WTC11 (cell line): ENCODE data around the gene COX4I1. TPM values are rescaled to one million over a fixed set of nuclear protein-coding genes. Genes with fewer than 3 reads are reported as not detected.

Experiments
- ATAC-seq: fragments of 200-7000 bp; cut with Tn5 transposase; 2 replicates; pipeline ENCODE4 v1.10.0; 2021; ENCODE audit warnings: mild to moderate bottlenecking, moderate library complexity
- Bru-seq: library from RNA; stranded (reverse); fragments of 400-500 nt; gene quantifications from one replicate; lab custom pipeline; 2021; lab: Mats Ljungman, UMichigan
- CTCF ChIA-PET: fragments of 300-600 bp; sonication (Branson Sonifier 250); formaldehyde crosslinking; loops from one replicate; lab custom pipeline; 2021; ENCODE audit warnings: antibody characterized with exemption; lab: Charles Lee
- POLR2A ChIA-PET: fragments of 350-600 bp; sonication (Branson Sonifier 250); formaldehyde crosslinking; loops from one replicate; lab custom pipeline; 2021; ENCODE audit warnings: antibody characterized with exemption; lab: Charles Lee
- DNase-seq: peaks from one replicate; pipeline ENCODE4 v3.0.0; 2021; ENCODE audit warnings: low spot score
- H3K27ac Mint-ChIP-seq: 2 replicates; pipeline ENCODE4 v1.8.0; 2021; ENCODE audit warnings: mixed read lengths
- H3K27me3 Mint-ChIP-seq: 2 replicates; pipeline ENCODE4 v1.8.0; 2021; ENCODE audit warnings: low read depth, mild to moderate bottlenecking, moderate library complexity, mixed read lengths
- H3K36me3 Mint-ChIP-seq: 2 replicates; pipeline ENCODE4 v1.8.0; 2021; ENCODE audit warnings: mixed read lengths
- H3K4me1 Mint-ChIP-seq: 2 replicates; pipeline ENCODE4 v1.8.0; 2022; ENCODE audit warnings: mixed read lengths
- H3K4me3 Mint-ChIP-seq: 2 replicates; pipeline ENCODE4 v1.8.0; 2021; ENCODE audit warnings: mild to moderate bottlenecking, moderate library complexity, mixed read lengths
- H3K9me3 Mint-ChIP-seq: 2 replicates; pipeline ENCODE4 v1.8.0; 2021; ENCODE audit warnings: mixed read lengths
- CREM ChIP-seq: sonication (generic); formaldehyde crosslinking; IDR thresholded peaks from 2 replicates; pipeline ENCODE4 v1.8.1; 2022; ENCODE audit warnings: mild to moderate bottlenecking, missing genetic modification reagents, moderate library complexity
- FOXK1 ChIP-seq: sonication (generic); formaldehyde crosslinking; IDR thresholded peaks from 2 replicates; pipeline ENCODE4 v1.8.0; 2022; ENCODE audit warnings: mild to moderate bottlenecking, moderate library complexity, missing genetic modification reagents
- FOXP1 ChIP-seq: sonication (generic); formaldehyde crosslinking; IDR thresholded peaks from 2 replicates; pipeline ENCODE4 v1.8.0; 2022; ENCODE audit warnings: missing genetic modification reagents, mild to moderate bottlenecking, moderate library complexity, borderline replicate concordance
- HMGA2 ChIP-seq: fragments of 250-450 bp; sonication (Bioruptor Pico); IDR thresholded peaks from 2 replicates; pipeline ENCODE4 v1.4.0; 2021; ENCODE audit warnings: mild to moderate bottlenecking, moderate library complexity
- IRF2 ChIP-seq: sonication (generic); formaldehyde crosslinking; IDR thresholded peaks from 2 replicates; pipeline ENCODE4 v1.8.0; 2022; ENCODE audit warnings: low read depth, missing genetic modification reagents, borderline replicate concordance
- MYBL2 ChIP-seq: sonication (generic); formaldehyde crosslinking; IDR thresholded peaks from 2 replicates; pipeline ENCODE4 v1.8.1; 2023; ENCODE audit warnings: mild to moderate bottlenecking, moderate library complexity, missing genetic modification reagents
- NFATC4 ChIP-seq: fragments of 250-450 bp; sonication (Bioruptor Pico); IDR thresholded peaks from 2 replicates; pipeline ENCODE4 v1.9.0; 2021; ENCODE audit warnings: mild to moderate bottlenecking
- NR1H2 ChIP-seq: sonication (generic); formaldehyde crosslinking; IDR thresholded peaks from 2 replicates; pipeline ENCODE4 v1.9.0; 2021; ENCODE audit warnings: mild to moderate bottlenecking, moderate library complexity, missing genetic modification reagents
- NR2C2 ChIP-seq: sonication (generic); formaldehyde crosslinking; IDR thresholded peaks from 2 replicates; pipeline ENCODE4 v1.8.0; 2022; ENCODE audit warnings: mild to moderate bottlenecking, missing genetic modification reagents
- NR3C1 ChIP-seq: sonication (generic); formaldehyde crosslinking; conservative IDR thresholded peaks from 2 replicates; pipeline ENCODE4 v1.8.1; 2023; ENCODE audit warnings: low read depth, mild to moderate bottlenecking, missing genetic modification reagents
- PRRX2 ChIP-seq: fragments of 250-450 bp; sonication (Bioruptor Pico); IDR thresholded peaks from 2 replicates; pipeline ENCODE4 v1.8.0; 2021; ENCODE audit warnings: mild to moderate bottlenecking
- SMAD3 ChIP-seq: sonication (generic); formaldehyde crosslinking; IDR thresholded peaks from 2 replicates; pipeline ENCODE4 v1.8.0; 2022; ENCODE audit warnings: missing genetic modification reagents, mild to moderate bottlenecking, borderline replicate concordance
- ZBTB21 ChIP-seq: sonication (generic); formaldehyde crosslinking; IDR thresholded peaks from 2 replicates; pipeline ENCODE4 v1.8.1; 2023; ENCODE audit warnings: mild to moderate bottlenecking, missing genetic modification reagents, borderline replicate concordance
- ZNF121 ChIP-seq: sonication (generic); formaldehyde crosslinking; IDR thresholded peaks from 2 replicates; pipeline ENCODE4 v1.8.0; 2023; ENCODE audit warnings: missing genetic modification reagents
- ZNF138 ChIP-seq: sonication (generic); formaldehyde crosslinking; conservative IDR thresholded peaks from 2 replicates; pipeline ENCODE4 v1.8.1; 2022; ENCODE audit warnings: mild to moderate bottlenecking, moderate library complexity, missing genetic modification reagents
- ZNF423 ChIP-seq: fragments of 250-450 bp; sonication (Bioruptor Pico); IDR thresholded peaks from 2 replicates; pipeline ENCODE4 v2.1.2; 2022; ENCODE audit warnings: mild to moderate bottlenecking, moderate library complexity
- ZNF671 ChIP-seq: fragments of 250-450 bp; sonication (Bioruptor Pico); IDR thresholded peaks from 2 replicates; pipeline ENCODE4 v1.8.0; 2021; ENCODE audit warnings: mild to moderate bottlenecking
- long read RNA-seq, 3 experiments: library from RNA in 1 of 3; library from capped mRNA in 1 of 3; library from polyadenylated mRNA in 1 of 3; unstranded in 2 of 3; stranded (forward) in 1 of 3; transcript quantifications; one replicate each; pipeline ENCODE4 v2.0.0, GENCODE V29; 2021
- total RNA-seq: library from RNA; stranded (reverse); gene quantifications from 3 replicates; pipeline ENCODE4 v1.2.3, GENCODE V29; 2021
- TF ChIP-seq, protein P1 (sequence below): sonication (generic); formaldehyde crosslinking; IDR thresholded peaks from 2 replicates; pipeline ENCODE4 v1.8.1; 2023; ENCODE audit warnings: mild to moderate bottlenecking, missing genetic modification reagents, moderate library complexity
- TF ChIP-seq, protein P2 (sequence below): sonication (generic); formaldehyde crosslinking; IDR thresholded peaks from 2 replicates; pipeline ENCODE4 v1.8.1; 2022; ENCODE audit warnings: low read depth, mild to moderate bottlenecking, moderate library complexity, missing genetic modification reagents, borderline replicate concordance
- TF ChIP-seq, protein P3 (sequence below): sonication (generic); formaldehyde crosslinking; conservative IDR thresholded peaks from 2 replicates; pipeline ENCODE4 v1.8.1; 2022; ENCODE audit warnings: mild to moderate bottlenecking, missing genetic modification reagents
- TF ChIP-seq, protein P4 (sequence below): sonication (generic); formaldehyde crosslinking; IDR thresholded peaks from 2 replicates; pipeline ENCODE4 v1.8.0; 2022; ENCODE audit warnings: missing genetic modification reagents
- TF ChIP-seq, protein P5 (sequence below): fragments of 250-450 bp; sonication (Bioruptor Pico); conservative IDR thresholded peaks from 2 replicates; pipeline ENCODE4 v1.9.0; 2021; ENCODE audit warnings: mild to moderate bottlenecking
- TF ChIP-seq, protein P6 (sequence below): sonication (generic); formaldehyde crosslinking; IDR thresholded peaks from 2 replicates; pipeline ENCODE4 v1.8.1; 2023; ENCODE audit warnings: mild to moderate bottlenecking, moderate library complexity, missing genetic modification reagents

COX4I1 gene
- total RNA-seq = 578 to 618 TPM (median 606 TPM) in 3 replicates
- percentile 97 among the genes with signal in this experiment for Bru-seq, nascent RNA
- long read RNA-seq, experiment 1, transcript COX4I1-201 (5 exons, 708 nt) = major isoform, 473 of 527 reads
- long read RNA-seq, experiment 1, transcript COX4I1-215 (3 exons, 2,271 nt) = minor isoform, 6 of 527 reads
- long read RNA-seq, experiment 1, transcript COX4I1-203 (5 exons, 873 nt) = minor isoform, 9 of 527 reads
- long read RNA-seq, experiment 1, transcript COX4I1-217 (1 exons, 3,946 nt) = minor isoform, 5 of 527 reads
- long read RNA-seq, experiment 1, partial matches to known transcripts = 18 of 527 reads
- long read RNA-seq, experiment 1, other reads (novel, unspliced or antisense) = 11 of 527 reads
- long read RNA-seq, experiment 2, transcript COX4I1-201 (5 exons, 708 nt) = major isoform, 564 of 710 reads
- long read RNA-seq, experiment 2, transcript COX4I1-217 (1 exons, 3,946 nt) = minor isoform, 12 of 710 reads
- long read RNA-seq, experiment 2, partial matches to known transcripts = 87 of 710 reads
- long read RNA-seq, experiment 2, other reads (novel, unspliced or antisense) = 43 of 710 reads
- long read RNA-seq, experiment 3, transcript COX4I1-201 (5 exons, 708 nt) = major isoform, 220 of 317 reads
- long read RNA-seq, experiment 3, transcript COX4I1-215 (3 exons, 2,271 nt) = minor isoform, 10 of 317 reads
- long read RNA-seq, experiment 3, transcript COX4I1-216 (5 exons, 794 nt) = minor isoform, 19 of 317 reads
- long read RNA-seq, experiment 3, transcript COX4I1-203 (5 exons, 873 nt) = minor isoform, 17 of 317 reads
- long read RNA-seq, experiment 3, partial matches to known transcripts = 31 of 317 reads
- long read RNA-seq, experiment 3, other reads (novel, unspliced or antisense) = 15 of 317 reads

DNA sequence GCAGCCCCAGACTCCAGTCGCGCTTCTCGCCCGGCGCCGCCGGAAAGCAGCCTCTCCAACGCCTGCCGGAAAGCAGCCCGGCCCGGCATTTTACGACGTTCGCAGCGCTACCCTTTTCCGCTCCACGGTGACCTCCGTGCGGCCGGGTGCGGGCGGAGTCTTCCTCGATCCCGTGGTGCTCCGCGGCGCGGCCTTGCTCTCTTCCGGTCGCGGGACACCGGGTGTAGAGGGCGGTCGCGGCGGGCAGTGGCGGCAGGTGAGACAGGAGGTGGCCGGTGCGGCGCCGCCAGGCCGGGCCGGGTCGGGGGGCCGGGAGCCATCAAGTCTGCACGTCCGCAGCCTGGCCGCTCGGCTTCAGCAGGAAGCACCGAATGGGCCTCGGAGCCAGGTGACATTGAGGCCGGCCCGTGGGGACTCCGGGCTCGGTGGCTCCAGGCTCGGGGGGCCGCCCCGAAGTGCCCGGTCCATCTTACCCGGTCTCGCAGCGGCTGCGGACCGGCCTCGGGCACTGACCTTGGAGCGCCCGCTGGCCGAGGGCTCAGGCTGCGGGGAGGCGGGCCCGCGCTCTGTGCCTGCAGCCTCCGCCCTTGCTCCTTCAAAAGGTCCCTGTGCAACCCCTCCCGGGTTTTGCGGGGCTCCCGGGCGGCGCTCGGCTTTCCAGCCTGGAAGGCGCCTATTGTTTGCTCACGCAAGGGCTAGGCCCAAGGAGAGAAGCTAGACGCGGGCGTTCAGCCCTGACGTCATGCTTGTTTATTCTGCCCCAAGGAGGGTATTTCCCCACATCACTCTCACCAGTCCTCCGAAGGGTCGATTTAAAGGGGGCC lies at the start of gene COX4I1, which contains the start of gene EMC8:
TSS of gene COX4I1 (plus strand) at position 199 of the 824 bp plus-strand sequence. CDS start 1,511 bp downstream, outside the sequence.
TSS of gene EMC8 (minus strand) at position 48 of the 824 bp plus-strand sequence. CDS start 249 bp downstream, outside the sequence.
- peaks cover 53% of the 10 kb centered on the region for H3K36me3 Mint-ChIP-seq
- H3K27ac Mint-ChIP-seq = peak within 1 kb of the TSS; percentile 87
- peak within 1 kb of the TSS; percentile 87 for H3K4me3 Mint-ChIP-seq
- CTCF ChIA-PET = interaction anchor here (1.4 kb wide), 1 partner anchor 20 kb away, joined by 8 read pairs; no protein-coding TSS in a partner anchor
- POLR2A ChIA-PET = no interaction called here
- ATAC-seq (peak; percentile 91), DNase-seq (peak; percentile 94)
- peaks cover 26% of the 10 kb centered on the region for H3K4me1 Mint-ChIP-seq
- no peaks in the 10 kb centered on the region for H3K27me3 Mint-ChIP-seq
- H3K9me3 Mint-ChIP-seq = no peaks in the 10 kb centered on the region
- TF ChIP-seq FOXK1 (CRISPR knock-in tag) = peak; percentile 64; the same call in 1 of the 2 replicates
- TF ChIP-seq ZNF671 (CRISPR knock-in tag) = no peak
- TF ChIP-seq, protein P1, sequence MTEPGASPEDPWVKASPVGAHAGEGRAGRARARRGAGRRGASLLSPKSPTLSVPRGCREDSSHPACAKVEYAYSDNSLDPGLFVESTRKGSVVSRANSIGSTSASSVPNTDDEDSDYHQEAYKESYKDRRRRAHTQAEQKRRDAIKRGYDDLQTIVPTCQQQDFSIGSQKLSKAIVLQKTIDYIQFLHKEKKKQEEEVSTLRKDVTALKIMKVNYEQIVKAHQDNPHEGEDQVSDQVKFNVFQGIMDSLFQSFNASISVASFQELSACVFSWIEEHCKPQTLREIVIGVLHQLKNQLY (CRISPR knock-in tag) = 0 out of 2 replicates have a peak, but pooled peaks have one; percentile 29
- peak; percentile 84 for TF ChIP-seq MYBL2 (CRISPR knock-in tag)
- TF ChIP-seq NR2C2 (CRISPR knock-in tag) = no peak
- TF ChIP-seq ZNF423 = no peak
- TF ChIP-seq, protein P2, sequence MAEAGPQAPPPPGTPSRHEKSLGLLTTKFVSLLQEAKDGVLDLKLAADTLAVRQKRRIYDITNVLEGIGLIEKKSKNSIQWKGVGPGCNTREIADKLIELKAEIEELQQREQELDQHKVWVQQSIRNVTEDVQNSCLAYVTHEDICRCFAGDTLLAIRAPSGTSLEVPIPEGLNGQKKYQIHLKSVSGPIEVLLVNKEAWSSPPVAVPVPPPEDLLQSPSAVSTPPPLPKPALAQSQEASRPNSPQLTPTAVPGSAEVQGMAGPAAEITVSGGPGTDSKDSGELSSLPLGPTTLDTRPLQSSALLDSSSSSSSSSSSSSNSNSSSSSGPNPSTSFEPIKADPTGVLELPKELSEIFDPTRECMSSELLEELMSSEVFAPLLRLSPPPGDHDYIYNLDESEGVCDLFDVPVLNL (CRISPR knock-in tag) = 0 out of 2 replicates have a peak, but pooled peaks have one; percentile 42
- no peak for TF ChIP-seq NFATC4 (CRISPR knock-in tag)
- TF ChIP-seq IRF2 (CRISPR knock-in tag) = no peak
- TF ChIP-seq, protein P3, sequence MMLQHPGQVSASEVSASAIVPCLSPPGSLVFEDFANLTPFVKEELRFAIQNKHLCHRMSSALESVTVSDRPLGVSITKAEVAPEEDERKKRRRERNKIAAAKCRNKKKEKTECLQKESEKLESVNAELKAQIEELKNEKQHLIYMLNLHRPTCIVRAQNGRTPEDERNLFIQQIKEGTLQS (CRISPR knock-in tag) = no peak
- peak; percentile 82; the same call in 1 of the 2 replicates for TF ChIP-seq NR3C1
- TF ChIP-seq SMAD3 (CRISPR knock-in tag) = no peak
- no peak for TF ChIP-seq ZNF138 (CRISPR knock-in tag)
- TF ChIP-seq PRRX2 (CRISPR knock-in tag) = no peak
- TF ChIP-seq, protein P4, sequence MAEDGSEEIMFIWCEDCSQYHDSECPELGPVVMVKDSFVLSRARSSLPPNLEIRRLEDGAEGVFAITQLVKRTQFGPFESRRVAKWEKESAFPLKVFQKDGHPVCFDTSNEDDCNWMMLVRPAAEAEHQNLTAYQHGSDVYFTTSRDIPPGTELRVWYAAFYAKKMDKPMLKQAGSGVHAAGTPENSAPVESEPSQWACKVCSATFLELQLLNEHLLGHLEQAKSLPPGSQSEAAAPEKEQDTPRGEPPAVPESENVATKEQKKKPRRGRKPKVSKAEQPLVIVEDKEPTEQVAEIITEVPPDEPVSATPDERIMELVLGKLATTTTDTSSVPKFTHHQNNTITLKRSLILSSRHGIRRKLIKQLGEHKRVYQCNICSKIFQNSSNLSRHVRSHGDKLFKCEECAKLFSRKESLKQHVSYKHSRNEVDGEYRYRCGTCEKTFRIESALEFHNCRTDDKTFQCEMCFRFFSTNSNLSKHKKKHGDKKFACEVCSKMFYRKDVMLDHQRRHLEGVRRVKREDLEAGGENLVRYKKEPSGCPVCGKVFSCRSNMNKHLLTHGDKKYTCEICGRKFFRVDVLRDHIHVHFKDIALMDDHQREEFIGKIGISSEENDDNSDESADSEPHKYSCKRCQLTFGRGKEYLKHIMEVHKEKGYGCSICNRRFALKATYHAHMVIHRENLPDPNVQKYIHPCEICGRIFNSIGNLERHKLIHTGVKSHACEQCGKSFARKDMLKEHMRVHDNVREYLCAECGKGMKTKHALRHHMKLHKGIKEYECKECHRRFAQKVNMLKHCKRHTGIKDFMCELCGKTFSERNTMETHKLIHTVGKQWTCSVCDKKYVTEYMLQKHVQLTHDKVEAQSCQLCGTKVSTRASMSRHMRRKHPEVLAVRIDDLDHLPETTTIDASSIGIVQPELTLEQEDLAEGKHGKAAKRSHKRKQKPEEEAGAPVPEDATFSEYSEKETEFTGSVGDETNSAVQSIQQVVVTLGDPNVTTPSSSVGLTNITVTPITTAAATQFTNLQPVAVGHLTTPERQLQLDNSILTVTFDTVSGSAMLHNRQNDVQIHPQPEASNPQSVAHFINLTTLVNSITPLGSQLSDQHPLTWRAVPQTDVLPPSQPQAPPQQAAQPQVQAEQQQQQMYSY (CRISPR knock-in tag) = no peak; the same call in 1 of the 2 replicates
- TF ChIP-seq NR1H2 (CRISPR knock-in tag) = no peak
- TF ChIP-seq CREM (CRISPR knock-in tag) = peak; percentile 72
- TF ChIP-seq HMGA2 = no peak
- TF ChIP-seq ZBTB21 (CRISPR knock-in tag) = peak; percentile 73
- no peak for TF ChIP-seq ZNF121 (CRISPR knock-in tag)
- TF ChIP-seq, protein P5, sequence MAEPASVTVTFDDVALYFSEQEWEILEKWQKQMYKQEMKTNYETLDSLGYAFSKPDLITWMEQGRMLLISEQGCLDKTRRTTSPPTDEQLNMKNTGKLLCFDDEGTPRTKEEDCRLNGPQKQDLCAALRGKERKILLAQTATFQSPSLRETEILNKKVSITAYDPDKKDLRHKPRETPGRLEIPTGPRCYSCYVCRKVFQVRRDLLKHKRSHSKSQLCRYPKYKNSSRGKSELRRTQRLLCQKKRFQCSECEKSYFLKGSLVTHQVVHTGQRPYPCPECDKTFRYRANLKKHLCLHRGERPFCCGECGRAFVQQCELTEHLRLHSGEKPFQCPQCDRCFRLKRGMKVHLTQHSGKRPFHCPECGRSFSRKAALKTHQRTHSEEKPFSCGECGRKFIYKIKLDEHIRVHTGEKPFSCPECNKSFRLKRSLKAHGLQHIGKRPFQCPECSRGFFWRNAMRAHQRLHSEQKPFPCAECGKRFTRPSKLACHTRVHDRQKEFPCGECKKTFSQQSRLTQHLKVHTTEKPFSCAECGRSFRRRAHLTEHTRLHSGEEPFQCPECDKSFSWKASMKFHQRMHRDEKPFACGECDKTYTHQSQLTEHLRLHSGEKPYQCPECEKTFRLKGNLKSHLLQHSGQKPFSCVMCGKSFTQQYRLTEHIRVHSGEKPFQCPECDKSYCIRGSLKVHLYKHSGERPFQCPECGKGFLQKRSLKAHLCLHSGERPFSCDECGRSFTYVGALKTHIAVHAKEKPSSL (CRISPR knock-in tag) = no peak
- TF ChIP-seq FOXP1 (CRISPR knock-in tag) = no peak; the same call in 1 of the 2 replicates
- TF ChIP-seq, protein P6, sequence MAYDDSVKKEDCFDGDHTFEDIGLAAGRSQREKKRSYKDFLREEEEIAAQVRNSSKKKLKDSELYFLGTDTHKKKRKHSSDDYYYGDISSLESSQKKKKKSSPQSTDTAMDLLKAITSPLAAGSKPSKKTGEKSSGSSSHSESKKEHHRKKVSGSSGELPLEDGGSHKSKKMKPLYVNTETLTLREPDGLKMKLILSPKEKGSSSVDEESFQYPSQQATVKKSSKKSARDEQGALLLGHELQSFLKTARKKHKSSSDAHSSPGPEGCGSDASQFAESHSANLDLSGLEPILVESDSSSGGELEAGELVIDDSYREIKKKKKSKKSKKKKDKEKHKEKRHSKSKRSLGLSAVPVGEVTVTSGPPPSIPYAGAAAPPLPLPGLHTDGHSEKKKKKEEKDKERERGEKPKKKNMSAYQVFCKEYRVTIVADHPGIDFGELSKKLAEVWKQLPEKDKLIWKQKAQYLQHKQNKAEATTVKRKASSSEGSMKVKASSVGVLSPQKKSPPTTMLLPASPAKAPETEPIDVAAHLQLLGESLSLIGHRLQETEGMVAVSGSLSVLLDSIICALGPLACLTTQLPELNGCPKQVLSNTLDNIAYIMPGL (CRISPR knock-in tag) = peak; percentile 92
